GM21717 (cell line): ENCODE data around the gene CCDC71.

Experiments used
- ATAC-seq: cut with Tn5 transposase; IDR thresholded peaks from one replicate; pipeline ENCODE4 v1.9.1; 2021; ENCODE audit warnings: mild to moderate bottlenecking, moderate library complexity; ENCODE audit not compliant: unreplicated experiment

The CCDC71 gene

DNA sequence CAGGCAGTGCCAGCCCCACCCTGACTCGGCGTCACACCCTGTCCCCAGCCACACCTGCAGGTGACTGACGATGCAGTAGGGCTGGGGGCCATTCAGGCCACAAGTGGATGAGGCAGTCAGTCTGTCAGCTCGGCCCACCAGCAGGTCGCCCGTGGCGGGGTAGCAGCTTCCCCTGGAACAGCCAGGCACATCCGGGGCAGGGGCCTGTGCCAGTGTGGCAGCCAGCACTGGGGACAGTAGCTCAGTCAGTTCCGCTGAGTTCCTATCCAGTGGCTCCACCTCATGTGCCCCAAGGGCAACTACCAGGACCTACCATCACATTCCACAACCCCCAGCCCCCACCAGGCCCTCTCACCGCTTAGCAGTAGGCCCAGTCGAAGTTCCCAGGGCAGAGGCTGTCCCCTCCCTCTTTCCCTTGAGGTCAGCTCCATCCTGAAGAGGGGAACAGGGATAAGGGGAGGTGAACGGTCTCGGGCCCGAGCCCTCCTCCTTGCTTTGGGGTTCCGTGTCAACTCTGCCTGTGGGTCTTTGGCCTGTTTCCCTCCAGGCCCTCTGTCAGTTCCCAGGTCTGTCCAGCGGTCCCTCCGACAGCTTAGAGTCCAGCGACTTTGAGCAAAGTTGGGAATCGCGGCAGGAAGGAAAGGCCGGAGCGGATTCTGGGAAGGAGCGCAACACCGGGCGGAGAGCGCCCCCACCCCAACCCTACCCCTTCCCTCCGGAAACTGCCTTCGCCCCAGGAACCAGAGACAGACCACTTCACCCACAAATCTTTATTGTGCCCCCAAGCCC is 33.5 kb downstream of the CCDC71 start, which contains the start of gene LAMB2:
Gene LAMB2, minus strand, starts transcription at position 614 of the 789 bp plus-strand sequence. Its CDS starts 183 bp downstream, at position 431.
- ATAC-seq: no peak

DNA sequence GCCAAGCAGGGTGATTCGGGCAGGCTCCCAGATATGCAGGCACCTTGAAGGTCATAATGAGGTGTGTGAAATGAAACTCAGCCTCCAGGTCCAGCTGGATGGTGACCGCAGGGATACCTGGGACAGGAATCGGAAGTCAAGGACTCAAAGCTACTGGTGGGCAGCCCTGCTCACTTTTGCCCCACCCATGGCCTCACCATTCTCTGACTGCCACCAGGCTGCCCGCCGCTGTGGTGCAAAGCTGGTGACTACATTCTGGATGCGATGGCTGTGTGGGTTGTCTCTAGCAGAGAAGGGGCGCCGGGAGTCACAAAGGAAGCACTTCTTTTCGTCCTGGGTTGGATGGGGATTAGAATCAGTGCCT is 34.1 kb downstream of the CCDC71 start:
- ATAC-seq: no peak

DNA sequence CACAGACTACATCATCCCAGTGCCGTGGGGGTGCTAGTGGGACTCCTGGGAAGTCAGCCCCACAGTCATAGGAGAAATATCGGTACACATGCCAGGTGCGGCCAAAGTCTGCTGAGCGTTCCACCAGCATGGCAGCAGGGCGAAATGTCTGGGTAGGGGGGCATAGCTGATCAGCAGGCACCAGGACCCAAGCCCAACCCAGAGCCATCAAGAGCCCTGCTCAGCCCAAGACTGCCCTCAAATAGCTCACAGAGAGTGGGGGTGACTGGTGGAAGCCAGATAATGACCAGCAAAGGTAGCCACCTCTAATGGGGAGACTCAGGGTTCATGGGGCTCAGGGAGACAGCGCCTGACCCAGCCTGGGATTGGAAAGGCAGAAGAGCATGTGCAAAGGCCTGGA is 34.6 kb downstream of the CCDC71 start:
- ATAC-seq: no peak

DNA sequence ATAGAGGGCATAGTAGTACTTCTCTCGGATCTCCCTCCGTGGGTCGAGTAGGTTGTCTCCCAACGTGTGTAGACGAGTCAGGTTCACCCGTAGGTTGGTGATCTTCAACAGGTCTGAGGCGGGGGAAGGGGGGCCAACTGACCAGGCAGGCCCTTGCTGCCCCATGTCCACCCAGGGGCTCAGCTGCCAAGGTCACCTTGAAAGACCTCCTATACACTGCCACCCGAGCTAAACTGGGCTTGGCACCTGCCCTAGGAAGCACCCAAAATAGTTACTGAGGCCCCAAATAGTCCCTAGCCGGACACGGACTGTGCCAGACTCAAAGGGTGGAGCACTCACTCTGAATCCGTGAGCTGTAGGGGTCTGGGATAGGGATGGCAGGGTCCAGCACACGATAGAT is 35.1 kb downstream of the CCDC71 start:
- ATAC-seq: no peak

DNA sequence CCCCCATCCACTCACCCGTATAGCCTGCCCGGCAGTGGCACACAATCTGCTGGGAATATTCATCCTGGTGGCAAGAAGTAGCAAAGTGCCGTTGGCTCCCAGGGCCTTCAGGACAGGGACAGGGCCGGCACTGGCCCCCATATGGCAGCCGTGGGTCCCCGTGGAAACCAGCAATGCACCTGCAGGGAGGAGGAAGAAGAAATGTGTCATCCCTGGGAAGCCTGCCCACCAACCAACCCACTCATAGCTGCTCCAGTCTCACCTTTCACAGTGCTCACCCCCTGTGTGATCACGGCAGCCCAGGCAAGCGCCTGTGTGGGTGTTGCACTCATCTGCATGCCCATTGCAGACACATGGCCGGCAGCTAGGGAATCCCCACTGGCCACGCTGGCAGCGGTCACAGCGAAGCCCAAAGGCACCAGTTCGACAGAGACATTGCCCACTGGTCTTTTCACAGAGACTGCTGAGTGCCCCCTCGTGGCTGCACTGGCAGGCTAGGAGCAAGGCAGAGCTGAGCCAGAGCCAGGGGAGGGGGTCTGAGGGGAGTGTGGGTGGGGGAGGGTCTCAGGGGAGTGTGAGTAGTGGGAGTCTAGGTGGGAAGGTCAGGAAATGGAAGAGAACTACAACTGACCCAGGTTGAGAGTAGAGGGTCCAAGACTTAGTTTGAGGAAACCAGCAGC is 41.0 kb downstream of the CCDC71 start:
- ATAC-seq: no peak

DNA sequence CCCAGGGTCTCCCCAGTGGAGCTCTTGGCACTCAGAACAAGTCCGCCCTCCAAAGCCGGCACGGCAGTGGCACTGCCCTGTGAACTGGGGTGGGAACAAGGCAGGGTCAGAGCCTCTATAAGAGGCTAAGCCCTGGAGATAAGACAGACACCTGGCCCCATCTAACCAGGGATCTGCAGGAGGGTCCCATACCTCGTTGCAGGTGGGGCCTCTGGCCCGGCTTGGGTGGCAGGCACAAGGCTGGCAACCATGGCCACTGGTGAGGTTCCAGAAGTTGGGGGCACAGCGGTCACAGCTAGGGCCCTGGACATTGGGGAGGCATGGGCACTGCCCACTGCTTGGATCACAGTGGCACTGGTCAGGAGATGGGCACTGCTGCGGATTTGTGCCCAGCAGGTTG is 41.9 kb downstream of the CCDC71 start:
- no peak for ATAC-seq

DNA sequence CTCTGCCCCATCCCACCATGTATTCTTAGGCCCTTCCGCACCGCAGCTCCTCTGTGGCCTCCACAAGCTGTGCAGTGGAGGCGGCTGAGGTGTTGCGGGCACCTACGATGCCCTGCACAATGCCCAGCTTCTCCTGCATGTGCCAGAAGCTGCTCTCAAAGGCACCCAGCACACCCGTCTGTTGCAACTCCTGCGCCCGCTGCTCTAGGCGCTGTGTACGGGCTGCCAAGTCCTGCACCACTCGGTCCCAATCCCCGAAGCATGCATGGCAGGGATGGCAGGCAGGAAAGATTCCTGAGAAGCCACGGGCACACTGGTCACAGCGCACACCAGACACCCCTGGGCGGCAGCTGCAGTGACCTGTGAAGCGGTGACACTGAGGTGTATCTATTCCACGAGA is 42.4 kb downstream of the CCDC71 start:
- no peak for ATAC-seq

DNA sequence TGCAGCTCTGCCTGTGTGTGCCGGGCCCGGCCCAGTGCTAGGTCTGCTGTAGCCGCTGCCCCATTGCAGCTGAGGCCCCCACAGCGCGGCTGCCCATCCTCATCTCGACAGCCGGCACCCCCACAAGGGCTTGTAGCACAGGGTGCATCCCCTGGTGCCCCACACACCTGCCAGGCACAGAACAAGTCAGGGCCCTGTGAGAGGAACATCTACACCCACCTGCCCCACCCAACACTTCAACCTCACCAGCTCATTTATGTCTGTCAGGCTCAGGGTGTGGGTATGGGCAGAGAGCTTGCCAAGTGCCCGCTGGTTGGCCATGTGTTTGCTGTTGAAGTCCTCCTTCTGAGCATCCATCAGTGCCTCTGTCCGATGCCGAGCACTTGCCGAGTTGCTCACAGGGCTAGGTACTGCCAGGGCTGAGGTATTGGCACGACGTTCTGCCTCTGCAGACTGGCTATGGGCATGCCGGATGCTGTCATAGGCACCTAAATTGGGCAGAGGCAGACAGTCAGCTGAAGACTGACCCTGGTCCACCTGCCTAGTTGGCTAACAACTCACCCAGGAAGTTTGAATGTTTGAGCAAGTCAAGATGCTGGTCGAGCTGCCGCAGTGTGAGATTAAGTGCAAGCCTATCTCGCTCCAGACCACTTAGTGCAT is 43.1 kb downstream of the CCDC71 start:
- ATAC-seq: no peak

DNA sequence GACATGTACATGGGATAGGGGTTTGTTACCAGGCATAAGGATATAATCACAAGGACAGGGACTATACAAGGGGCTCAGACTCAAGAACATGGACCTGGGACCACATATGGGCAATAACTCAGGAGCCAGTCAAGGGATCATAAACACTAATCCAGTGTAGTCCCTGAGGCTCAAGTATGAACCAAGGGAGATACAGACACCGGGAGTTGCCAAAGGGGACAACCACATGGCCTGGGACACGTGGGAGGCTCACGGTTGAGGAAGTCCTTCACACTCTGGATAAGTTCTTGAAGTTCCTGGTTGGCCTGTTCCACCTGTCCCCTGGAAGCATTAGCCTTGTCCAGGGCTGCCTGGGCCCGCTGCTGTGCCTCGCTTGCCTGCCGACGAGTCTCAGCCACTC is 43.7 kb downstream of the CCDC71 start:
- ATAC-seq: no peak

DNA sequence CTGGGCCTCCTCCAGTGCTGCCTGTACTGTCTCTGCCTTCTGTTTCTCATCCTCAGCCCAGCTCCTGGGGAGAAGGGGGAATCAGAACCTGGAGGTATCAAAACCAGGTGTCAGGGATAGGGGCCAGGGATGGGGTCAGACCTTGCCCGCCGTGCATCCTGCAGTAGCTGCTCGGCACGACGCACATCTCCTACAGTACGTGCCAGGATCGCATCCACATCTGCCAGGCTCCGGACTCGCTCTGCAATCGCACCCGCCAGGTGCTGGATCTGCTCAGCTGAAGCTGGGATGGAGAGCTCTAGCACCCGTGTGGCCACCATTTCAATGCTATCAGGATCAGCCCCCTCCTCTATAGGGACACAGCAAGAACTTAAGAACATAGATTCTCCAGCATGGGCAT is 44.1 kb downstream of the CCDC71 start:
- no peak for ATAC-seq

DNA sequence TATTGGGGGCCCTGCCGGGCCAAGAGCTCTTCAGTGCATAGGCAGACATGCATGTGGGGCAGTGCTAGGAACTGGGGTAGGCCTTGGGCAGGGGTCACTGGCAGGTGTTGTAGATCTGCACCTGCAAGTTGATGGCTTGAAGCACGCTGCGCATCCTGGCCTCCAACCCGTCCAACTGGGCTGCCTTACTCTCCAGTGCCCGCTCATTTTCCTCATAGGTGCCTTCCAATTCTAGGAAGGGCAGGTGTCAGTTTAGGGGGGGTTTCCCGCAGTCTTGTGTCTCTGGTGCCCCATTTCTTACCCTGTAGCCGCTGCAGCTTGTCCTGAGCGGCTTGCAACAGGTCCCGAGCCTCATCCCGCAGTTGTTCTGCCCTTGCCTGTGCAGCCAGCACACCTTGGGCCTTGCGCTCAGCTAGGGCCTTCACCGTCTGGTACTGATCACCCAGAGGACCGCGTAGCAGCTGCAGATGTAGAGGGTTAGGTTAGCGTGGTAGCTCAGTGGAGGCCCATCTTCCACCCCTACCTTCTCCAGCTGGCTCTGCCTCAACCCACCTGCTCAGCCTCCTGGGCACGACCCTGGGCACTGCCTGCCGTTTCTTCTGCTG is 44.9 kb downstream of the CCDC71 start:
- no peak for ATAC-seq

DNA sequence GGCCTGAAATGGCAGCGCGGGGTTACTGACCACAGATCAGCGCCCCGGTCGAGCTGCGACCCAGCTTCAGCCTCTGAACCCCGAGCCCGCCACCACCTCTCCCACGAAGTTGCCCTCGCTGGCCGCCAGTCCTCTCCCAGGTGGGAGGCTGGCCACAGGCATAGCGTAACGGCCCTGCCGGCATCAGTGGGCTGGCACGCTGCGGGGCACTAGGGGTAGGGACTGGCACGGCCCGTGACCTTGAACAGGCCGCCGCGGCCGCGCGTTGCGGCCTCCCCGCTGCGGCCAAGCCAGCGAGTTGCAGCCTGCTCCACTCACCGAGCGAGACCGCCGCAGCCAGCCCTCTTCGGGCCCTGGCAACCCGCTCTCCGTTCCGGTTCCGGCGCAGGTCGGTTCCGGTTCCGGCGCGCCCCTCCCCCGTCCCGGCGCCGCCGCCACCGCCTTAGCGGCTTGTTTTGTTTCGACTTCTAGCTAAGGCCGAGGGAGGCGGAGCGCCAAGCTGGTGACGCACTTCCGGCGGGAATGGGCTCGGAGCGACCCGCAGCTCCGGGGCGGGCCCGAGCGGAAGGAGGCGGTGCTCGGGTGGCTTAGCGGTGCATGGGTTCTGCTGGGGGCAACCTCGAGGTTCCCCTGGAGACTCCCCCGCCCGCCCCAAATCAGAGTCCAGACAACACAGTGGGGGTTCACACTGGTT is 45.5 kb downstream of the CCDC71 start, which contains the start of gene USP19:
Gene USP19, minus strand, starts transcription at position 386 of the 694 bp plus-strand sequence. CDS start 1,678 bp downstream, outside the sequence.
- ATAC-seq: peak; percentile 66

DNA sequence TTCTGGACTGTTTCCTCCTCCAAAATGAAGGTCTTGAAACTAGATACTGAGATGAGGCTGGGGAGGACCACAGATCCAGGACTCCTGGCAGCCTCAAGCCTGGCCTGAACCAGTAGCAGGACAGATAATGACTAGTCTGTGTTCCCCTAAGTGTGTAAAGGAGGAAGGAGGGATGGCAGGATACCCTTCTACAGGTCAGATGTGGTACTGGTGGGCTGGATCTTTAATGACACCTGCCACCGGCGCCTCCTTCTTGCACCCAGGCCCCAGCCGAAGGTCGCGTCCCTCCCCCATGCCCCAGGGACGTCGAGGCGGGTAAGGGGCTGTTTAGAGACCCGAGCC is 46.1 kb downstream of the CCDC71 start:
- no peak for ATAC-seq

DNA sequence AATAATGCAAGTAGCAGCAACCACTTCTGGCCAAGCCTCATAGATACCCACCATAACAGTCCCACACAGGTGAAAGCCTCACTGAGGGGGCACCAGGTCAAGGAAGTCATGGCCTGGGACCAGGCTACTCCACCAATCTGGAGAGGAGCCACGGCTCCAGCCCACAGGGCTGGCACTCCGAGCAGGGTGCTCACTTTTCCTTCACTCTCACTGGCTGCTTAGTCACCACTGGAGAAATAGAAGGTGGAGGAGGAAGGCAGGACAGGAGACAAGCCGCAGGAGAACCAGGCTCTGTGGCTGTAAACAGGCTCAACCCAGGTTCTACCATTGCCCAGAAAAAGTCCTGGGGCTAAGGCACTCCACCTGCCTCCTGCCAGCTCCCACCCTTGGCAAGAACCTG is 46.7 kb downstream of the CCDC71 start:
- no peak for ATAC-seq

DNA sequence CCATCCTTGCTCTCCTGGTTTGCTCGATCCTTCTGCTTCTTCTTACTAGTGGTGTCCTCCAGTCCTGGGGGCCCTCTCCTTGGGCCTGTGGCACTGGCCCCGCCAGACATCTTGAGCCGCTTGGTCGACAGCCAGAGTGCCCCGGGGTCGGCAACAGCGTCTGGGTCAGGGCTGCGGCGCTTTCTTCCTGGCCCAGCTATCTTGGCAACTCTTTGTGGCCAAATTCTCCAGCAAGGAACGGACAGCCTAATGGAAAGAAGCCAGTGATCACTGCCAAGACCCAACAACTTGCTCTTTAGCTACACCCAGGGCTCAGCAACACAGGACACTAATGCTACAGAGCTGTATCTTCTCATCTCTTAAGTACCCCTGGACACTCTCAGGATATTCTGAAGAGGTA is 47.1 kb downstream of the CCDC71 start:
- ATAC-seq: no peak
